GM23248 (cell line): ENCODE data around the gene C10orf105. TPM values are rescaled to one million over a fixed set of nuclear protein-coding genes. Genes with fewer than 3 reads are reported as not detected.
A peak's percentile ranks its signal among the peaks of the same experiment; 100 is the strongest.

Experiments
- DNase-seq: peaks from one replicate; pipeline ENCODE4 v3.0.0-alpha.2; 2015
- H2AFZ ChIP-seq: fragments of 200-600 bp; sonication (generic); 2 replicates; pipeline ENCODE4 v1.6.1; 2016; ENCODE audit warnings: antibody characterized with exemption
- H3F3A ChIP-seq: fragments of 200-600 bp; sonication (generic); 2 replicates; pipeline ENCODE4 v1.6.1; 2016; ENCODE audit warnings: mild to moderate bottlenecking, antibody characterized with exemption, mixed run types; ENCODE audit not compliant: insufficient read depth
- H3K27ac ChIP-seq: fragments of 200-600 bp; sonication (generic); 2 replicates; pipeline ENCODE4 v1.5.1; 2016; ENCODE audit warnings: mild to moderate bottlenecking
- H3K27me3 ChIP-seq: fragments of 200-600 bp; sonication (generic); replicated peaks from 2 replicates; pipeline ENCODE4 v1.6.1; 2016; ENCODE audit warnings: mild to moderate bottlenecking; ENCODE audit not compliant: insufficient read depth
- H3K36me3 ChIP-seq: fragments of 200-600 bp; sonication (generic); 2 replicates; pipeline ENCODE4 v1.6.1; 2016; ENCODE audit warnings: low read depth, mild to moderate bottlenecking
- H3K4me1 ChIP-seq: fragments of 200-600 bp; sonication (generic); 2 replicates; pipeline ENCODE4 v1.6.1; 2016; ENCODE audit warnings: mild to moderate bottlenecking; ENCODE audit not compliant: insufficient read depth
- H3K4me2 ChIP-seq: fragments of 200-600 bp; sonication (generic); one replicate; pipeline ENCODE4 v1.6.1; 2016; ENCODE audit warnings: mild to moderate bottlenecking; ENCODE audit not compliant: unreplicated experiment
- H3K4me3 ChIP-seq: fragments of 200-600 bp; sonication (generic); 2 replicates; pipeline ENCODE4 v1.5.1; 2016; ENCODE audit warnings: mild to moderate bottlenecking
- H3K79me2 ChIP-seq: fragments of 200-600 bp; sonication (generic); 2 replicates; pipeline ENCODE4 v1.6.1; 2016; ENCODE audit warnings: mild to moderate bottlenecking; ENCODE audit not compliant: insufficient read depth
- H3K9ac ChIP-seq: fragments of 200-600 bp; sonication (generic); 2 replicates; pipeline ENCODE4 v1.6.1; 2016; ENCODE audit warnings: mild to moderate bottlenecking
- H3K9me2 ChIP-seq: fragments of 200-600 bp; sonication (generic); 2 replicates; pipeline ENCODE4 v1.6.1; 2016; ENCODE audit warnings: mixed run types, mild to moderate bottlenecking, moderate library complexity; ENCODE audit not compliant: insufficient read depth
- H3K9me3 ChIP-seq: fragments of 200-600 bp; sonication (generic); one replicate; pipeline ENCODE4 v1.6.1; 2017; ENCODE audit warnings: low read depth
- H4K20me1 ChIP-seq: fragments of 200-600 bp; sonication (generic); 2 replicates; pipeline ENCODE4 v1.6.0; 2016; ENCODE audit not compliant: insufficient read depth
- EZH2 ChIP-seq: fragments of 200-600 bp; sonication (generic); IDR thresholded peaks from 2 replicates; pipeline ENCODE4 v1.6.1; 2018; ENCODE audit warnings: antibody characterized with exemption, mild to moderate bottlenecking; ENCODE audit not compliant: insufficient read depth, poor library complexity, severe bottlenecking
- EZH2phosphoT487 ChIP-seq: fragments of 200-600 bp; sonication (generic); IDR thresholded peaks from 2 replicates; pipeline ENCODE4 v1.6.1; 2018; ENCODE audit warnings: antibody characterized with exemption, moderate library complexity, mild to moderate bottlenecking, low read depth; ENCODE audit not compliant: insufficient read depth
- WGBS, 2 experiments: methylation state at CpG; one replicate each; pipeline ENCODE4 v1.1.6; 2015 to 2017; ENCODE audit warnings: low lambda C conversion rate in 2 of 2, low coverage in 1 of 2; ENCODE audit errors: missing lambda C conversion rate in 2 of 2; 5-methylcytosine and 5-hydroxymethylcytosine counted together
- in situ Hi-C: fragments of 300-500 bp; cut with MboI; formaldehyde crosslinking; loops from 2 replicates; pipeline ENCODE4 v1.15.0; 2020
- polyA plus RNA-seq: library from polyadenylated mRNA; unstranded; fragments of >200 nt; fragmentation: Nextera tagmentation; extraction: Ambion mirVana; gene quantifications from 2 replicates; pipeline ENCODE4 v1.2.1, GENCODE V29; 2016
- total RNA-seq: library from RNA; depleted of rRNA; stranded (reverse); fragments of >200 nt; shearing (Covaris generic); gene quantifications from 2 replicates; pipeline ENCODE4 v1.2.3, GENCODE V29; 2014

Gene C10orf105
- total and polyA plus RNA-seq, 2 experiments from 2014 or later, result not detected

GRCh38 chr10:71714031-71714410 is 5.6 kb downstream of the C10orf105 start:
- Histone ChIP-seq H3K27me3 (no peaks in the 10 kb centered on the region), H3K9ac (peak overlapping the region; percentile 86), H3K79me2 (no peaks in the 10 kb centered on the region), H3F3A (peaks cover 12% of the 10 kb centered on the region; the same call in 1 of the 2 replicates), H2AFZ (peak overlapping the region; percentile 90), H4K20me1 (no peaks in the 10 kb centered on the region), H3K27ac (peak overlapping the region; percentile 94), H3K4me3 (peak overlapping the region; percentile 41), H3K9me3 (no peaks in the 10 kb centered on the region), H3K36me3 (no peaks in the 10 kb centered on the region), H3K4me2 (peak overlapping the region; percentile 70), H3K9me2 (no peaks in the 10 kb centered on the region), H3K4me1 (peaks cover 22% of the 10 kb centered on the region)
- TF ChIP-seq EZH2phosphoT487, result no peak
- TF ChIP-seq EZH2, result no peak
- in situ Hi-C loops, result no loop called here
- 5 to 8% methylated on average over 4 of the region's 4 CpGs for WGBS, 2 experiments
- DNase-seq, result peak; percentile 50

- Histone ChIP-seq H4K20me1 (no peaks in the 10 kb centered on the region), H3K27me3 (no peaks in the 10 kb centered on the region), H3K9ac (peak overlapping the region; percentile 86), H3K4me1 (peaks cover 22% of the 10 kb centered on the region), H3K9me3 (no peaks in the 10 kb centered on the region), H3K4me3 (peak overlapping the region; percentile 41), H3K36me3 (no peaks in the 10 kb centered on the region), H2AFZ (peak overlapping the region; percentile 90), H3F3A (peaks cover 12% of the 10 kb centered on the region; the same call in 1 of the 2 replicates), H3K4me2 (peak overlapping the region; percentile 70), H3K9me2 (no peaks in the 10 kb centered on the region), H3K79me2 (no peaks in the 10 kb centered on the region), H3K27ac (peak overlapping the region; percentile 94)
- in situ Hi-C loops, result no loop called here
- DNase-seq, result peak; percentile 98
- TF ChIP-seq EZH2phosphoT487 (no peak), EZH2 (no peak)
- 3% methylated on average over 12 of the region's 12 CpGs for WGBS, 2 experiments
Measured at GRCh38 chr10:71713135-71714030, 6.2 kb downstream of the C10orf105 start.

GRCh38 chr10:71712572-71713134 is 6.9 kb downstream of the C10orf105 start:
- peak overlapping the region; percentile 86 for H3K9ac ChIP-seq
- no peak for DNase-seq
- peak overlapping the region; percentile 90 for H2AFZ ChIP-seq
- no peaks in the 10 kb centered on the region for H3K9me3 ChIP-seq
- peaks cover 12% of the 10 kb centered on the region; the same call in 1 of the 2 replicates for H3F3A ChIP-seq
- peaks cover 22% of the 10 kb centered on the region for H3K4me1 ChIP-seq
- H3K4me3 ChIP-seq, result no peak overlapping the region
- in situ Hi-C loops, result no loop called here
- 79 to 82% methylated on average over 16 of the region's 17 CpGs for WGBS, 2 experiments
- H3K9me2 ChIP-seq, result no peaks in the 10 kb centered on the region
- H3K36me3 ChIP-seq, result no peaks in the 10 kb centered on the region
- peak overlapping the region; percentile 94 for H3K27ac ChIP-seq
- peak overlapping the region; percentile 39 for H3K4me2 ChIP-seq
- no peaks in the 10 kb centered on the region for H3K79me2 ChIP-seq
- no peak for TF ChIP-seq EZH2phosphoT487
- no peak for TF ChIP-seq EZH2
- no peaks in the 10 kb centered on the region for H4K20me1 ChIP-seq
- H3K27me3 ChIP-seq, result no peaks in the 10 kb centered on the region

- H3K9me2 ChIP-seq, result no peaks in the 10 kb centered on the region
- no peak overlapping the region for H3K4me2 ChIP-seq
- H3K27me3 ChIP-seq, result no peaks in the 10 kb centered on the region
- H3K9ac ChIP-seq, result no peak overlapping the region
- in situ Hi-C loops, result no loop called here
- H3K36me3 ChIP-seq, result no peaks in the 10 kb centered on the region
- TF ChIP-seq EZH2phosphoT487, result no peak
- peaks cover 12% of the 10 kb centered on the region; the same call in 1 of the 2 replicates for H3F3A ChIP-seq
- no peaks in the 10 kb centered on the region for H3K9me3 ChIP-seq
- no peak overlapping the region for H3K27ac ChIP-seq
- 90 to 97% methylated on average over 2 of the region's 2 CpGs for WGBS, 2 experiments
- H3K79me2 ChIP-seq, result no peaks in the 10 kb centered on the region
- peaks cover 22% of the 10 kb centered on the region for H3K4me1 ChIP-seq
- no peak overlapping the region for H2AFZ ChIP-seq
- H3K4me3 ChIP-seq, result no peak overlapping the region
- H4K20me1 ChIP-seq, result no peaks in the 10 kb centered on the region
- no peak for DNase-seq
Measured at GRCh38 chr10:71712170-71712569, 7.4 kb downstream of the C10orf105 start.
